GM12874 (cell line): ENCODE results near the gene MT1G.

ENCODE experiments used
- TF ChIP-seq, protein P1 (sequence below): IDR thresholded peaks from 2 replicates; pipeline ENCODE4 v1.5.1; 2011; ENCODE audit warnings: low read depth, mild to moderate bottlenecking, control low read depth, low read length, moderate library complexity; ENCODE audit not compliant: insufficient read depth

The MT1G gene

DNA sequence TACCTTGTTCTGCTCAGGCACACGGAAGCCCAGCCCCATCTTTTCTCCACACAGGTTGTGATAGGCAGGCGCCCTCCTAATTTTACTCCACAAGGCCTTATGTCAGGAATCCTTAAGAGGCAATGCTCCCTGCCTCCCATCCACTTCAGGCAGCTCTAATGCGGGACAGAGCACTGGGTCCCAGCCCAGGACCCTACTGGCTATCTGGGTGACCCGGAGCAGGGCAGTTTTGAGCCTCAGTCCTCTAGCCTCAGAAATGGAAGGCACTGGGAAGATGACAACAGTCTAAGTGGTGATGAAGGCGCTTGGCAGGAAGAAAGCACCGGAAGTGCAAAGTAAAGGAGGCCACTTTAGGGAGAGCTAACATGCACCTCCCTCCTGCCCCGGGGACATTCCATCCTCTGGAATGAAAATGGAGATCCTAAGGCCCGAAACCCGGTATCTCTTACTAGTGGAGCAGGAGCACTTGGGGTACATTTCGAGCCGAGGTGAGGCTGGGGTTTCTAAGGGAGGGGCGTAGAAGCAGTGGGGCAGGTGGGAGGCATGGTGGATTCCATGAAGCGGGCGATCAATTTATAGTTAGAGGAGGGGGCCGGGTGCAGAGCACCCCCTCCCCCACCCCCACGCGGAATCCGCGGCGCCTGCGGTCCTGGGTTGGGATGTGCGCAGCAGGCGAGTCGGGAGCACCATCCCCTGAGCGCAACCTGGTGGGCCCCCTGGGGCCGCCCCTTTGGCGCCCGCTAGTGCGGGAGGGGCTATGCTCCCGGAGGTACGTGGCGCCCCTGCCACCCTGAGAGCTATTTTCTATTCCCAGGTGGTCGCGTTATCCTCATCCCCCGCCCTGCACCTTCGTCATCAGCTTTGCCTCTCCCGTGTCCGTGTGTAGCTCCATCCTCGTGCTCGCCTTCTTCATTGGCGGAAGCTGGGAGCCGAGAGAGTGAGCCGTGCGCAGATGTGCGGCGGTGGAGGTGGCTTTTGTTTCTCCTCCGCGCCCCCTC lies 5.2 kb downstream of the MT1G start:
- TF ChIP-seq, protein P1, sequence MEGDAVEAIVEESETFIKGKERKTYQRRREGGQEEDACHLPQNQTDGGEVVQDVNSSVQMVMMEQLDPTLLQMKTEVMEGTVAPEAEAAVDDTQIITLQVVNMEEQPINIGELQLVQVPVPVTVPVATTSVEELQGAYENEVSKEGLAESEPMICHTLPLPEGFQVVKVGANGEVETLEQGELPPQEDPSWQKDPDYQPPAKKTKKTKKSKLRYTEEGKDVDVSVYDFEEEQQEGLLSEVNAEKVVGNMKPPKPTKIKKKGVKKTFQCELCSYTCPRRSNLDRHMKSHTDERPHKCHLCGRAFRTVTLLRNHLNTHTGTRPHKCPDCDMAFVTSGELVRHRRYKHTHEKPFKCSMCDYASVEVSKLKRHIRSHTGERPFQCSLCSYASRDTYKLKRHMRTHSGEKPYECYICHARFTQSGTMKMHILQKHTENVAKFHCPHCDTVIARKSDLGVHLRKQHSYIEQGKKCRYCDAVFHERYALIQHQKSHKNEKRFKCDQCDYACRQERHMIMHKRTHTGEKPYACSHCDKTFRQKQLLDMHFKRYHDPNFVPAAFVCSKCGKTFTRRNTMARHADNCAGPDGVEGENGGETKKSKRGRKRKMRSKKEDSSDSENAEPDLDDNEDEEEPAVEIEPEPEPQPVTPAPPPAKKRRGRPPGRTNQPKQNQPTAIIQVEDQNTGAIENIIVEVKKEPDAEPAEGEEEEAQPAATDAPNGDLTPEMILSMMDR = no peak

DNA sequence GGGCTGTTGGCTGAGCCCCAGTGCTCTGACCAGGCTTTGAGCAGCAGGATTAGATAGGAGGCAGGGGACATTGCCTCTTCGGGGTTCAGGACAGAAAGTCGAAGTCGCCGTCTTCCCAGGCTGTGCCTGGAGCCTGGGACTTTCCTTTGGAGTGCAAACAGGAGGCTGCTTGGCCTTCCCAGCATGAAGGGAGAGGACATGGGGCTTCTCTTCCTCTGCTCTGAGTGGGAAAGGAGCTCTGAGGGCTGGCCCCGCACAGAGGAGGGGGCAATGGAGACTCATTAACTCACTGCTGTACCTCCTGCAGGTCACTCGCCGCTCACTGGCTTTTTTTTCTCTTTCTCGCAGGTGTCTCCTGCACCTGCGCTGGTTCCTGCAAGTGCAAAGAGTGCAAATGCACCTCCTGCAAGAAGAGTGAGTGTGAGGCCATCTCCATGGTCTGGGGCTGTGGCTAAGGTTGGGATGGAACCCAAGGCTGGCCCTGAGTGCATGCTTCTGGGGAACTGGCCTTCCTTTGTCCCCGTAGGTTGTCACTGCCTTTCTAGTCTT lies 9.5 kb downstream of the MT1G start:
- TF ChIP-seq, protein P1 = no peak

DNA sequence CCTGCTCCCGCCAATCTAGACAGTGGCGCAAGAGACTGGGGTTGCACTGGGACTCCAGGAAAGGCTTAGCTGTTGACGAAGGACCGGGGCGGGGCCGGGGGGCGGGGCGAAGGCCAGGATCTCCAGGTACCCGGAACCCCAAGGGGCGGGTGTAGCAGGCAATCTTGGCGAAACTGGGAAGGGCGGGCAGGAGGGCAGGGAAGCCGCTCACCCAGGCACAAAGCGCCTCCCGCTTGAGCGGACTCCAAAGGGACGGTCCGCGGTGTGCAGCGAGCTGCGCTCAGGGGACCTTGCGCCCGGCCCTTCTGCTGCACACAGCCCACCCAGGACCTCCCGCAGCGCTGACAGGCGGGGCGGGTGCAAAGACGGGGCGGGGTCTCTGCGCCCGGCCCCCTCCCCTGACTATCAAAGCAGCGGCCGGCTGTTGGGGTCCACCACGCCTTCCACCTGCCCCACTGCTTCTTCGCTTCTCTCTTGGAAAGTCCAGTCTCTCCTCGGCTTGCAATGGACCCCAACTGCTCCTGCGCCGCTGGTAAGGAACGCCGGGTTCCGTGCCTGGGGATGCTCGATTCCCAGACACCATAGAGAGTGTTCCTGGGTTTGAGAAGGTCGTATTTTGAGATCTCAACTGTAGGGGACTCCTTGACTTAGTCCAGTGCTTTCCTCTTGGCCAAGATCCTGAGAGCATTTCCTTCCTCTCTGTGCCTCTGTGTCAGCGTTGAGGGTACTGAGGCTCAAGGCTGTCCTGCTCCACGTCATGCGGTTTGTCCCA lies 10.1 kb downstream of the MT1G start, which contains the start of gene MT1F:
Gene MT1F (plus strand): TSS at position 405 of the 772 bp plus-strand sequence. CDS start 100 bp downstream, at position 505.
- TF ChIP-seq, protein P1 = no peak

DNA sequence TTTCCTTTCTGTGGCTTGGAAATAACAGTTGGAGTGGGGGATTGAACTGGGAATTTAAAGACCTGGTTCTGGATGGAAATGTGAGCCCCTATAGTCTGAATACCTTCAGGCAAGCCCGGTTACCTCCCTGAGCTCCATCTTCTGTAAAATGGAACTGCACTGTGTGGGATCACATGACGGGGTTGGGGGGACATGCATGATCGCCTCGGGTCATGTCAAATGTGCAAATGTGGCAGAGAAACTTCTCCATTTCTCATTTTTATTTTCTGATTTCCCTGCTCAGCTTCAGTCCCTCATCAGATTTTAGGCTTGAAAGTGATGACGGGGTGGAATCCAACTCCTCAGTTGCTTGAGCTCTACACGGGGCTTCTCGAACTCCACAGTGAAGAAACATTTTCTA lies 14.6 kb downstream of the MT1G start:
- TF ChIP-seq, protein P1 = no peak

DNA sequence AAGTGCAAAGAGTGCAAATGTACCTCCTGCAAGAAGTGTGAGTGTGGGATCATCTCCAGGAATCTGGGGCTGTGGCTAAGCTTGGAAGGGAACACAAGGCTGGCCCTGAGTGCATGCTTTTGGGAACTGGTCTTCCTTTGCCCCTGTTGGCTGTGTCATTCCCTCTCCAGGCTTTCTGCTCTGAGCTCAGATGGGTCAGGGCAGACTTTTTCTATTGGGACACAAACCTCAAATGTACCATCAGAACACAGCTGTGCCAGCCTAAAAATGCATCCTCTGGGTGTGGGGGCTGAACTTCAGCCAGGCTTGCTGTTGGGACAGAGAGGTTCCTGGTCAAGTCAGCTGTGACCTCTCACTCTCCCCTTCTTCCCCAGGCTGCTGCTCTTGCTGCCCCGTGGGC lies 15.3 kb downstream of the MT1G start:
- TF ChIP-seq, protein P1 = no peak

DNA sequence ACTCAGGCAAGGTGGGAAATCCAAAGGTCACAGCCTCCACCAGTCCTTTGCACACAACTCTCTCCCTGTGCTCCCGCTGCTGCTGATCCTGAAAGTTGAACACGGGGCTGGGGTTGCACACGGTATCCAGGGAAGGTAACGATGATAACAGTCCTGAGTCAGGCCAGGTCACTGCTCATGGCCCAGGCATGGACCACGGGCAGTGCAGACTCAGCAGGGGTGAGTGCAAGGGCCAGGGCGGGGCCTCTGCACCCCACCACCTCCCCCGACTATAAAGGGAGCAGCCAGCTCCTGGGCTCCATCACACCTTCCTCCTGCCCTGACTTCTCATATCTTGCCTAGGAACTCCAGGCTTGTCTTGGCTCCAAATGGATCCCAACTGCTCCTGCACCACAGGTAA lies 16.3 kb downstream of the MT1G start, which contains the start of gene MT1B:
Gene MT1B (plus strand): TSS at position 301 of the 400 bp plus-strand sequence. CDS start 68 bp downstream, at position 369.
- TF ChIP-seq, protein P1 = no peak

DNA sequence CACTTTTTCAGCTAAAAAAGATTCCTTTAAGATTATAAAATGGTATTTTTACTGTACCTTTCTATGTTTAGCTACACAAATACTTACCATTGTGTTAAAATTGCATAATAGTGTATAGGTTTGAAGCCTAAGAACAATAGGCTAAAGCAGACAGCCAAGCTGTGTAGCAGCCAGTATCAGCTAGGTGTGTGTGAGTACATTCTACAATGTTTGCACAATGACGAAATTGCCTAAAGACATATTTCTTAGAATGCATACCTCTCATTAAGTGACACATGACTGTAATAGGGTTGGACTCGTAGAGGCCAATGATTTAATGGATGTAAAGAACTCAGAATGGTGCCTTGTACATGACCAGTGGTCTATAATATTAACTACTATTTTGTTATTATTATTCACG lies 18.0 kb downstream of the MT1G start:
- TF ChIP-seq, protein P1 = no peak
